ENCODE measurements around the gene MFN2.

MFN2 gene

DNA sequence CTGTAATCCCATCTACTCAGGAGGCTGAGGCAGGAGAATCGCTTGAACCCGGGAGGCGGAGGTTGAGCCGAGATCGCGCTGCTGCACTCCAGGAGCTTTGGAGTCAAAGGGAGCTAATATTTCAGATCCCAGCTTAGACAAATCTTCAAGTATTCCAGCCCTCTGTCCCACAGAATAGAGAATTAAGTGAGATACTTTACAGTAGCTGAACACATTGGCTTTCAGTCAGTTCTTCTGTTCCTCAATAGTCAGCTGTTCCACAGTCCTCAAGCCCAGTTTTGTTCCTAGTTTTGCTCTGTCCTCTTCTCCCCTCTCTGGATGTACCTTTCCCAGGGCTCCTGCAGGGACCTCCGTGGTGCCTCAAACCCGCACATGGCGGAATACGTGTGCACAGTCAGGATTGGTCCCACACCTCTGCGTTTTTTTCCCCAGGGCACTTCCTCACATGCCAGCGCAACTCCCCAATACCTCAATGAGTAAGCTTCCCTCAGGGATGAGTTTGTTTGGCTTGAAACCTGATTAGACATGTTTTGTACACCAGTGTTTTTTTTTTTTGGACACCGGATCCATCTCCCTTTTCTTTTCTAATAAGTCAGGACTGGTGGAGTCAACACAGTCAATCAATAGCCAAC is 1.2 kb downstream of the MFN2 start:
- Histone ChIP-seq H3K4me1 (ENCODE audit: control insufficient read depth, insufficient read depth, low read length) (peaks cover 6% of the 10 kb centered on the region; the same call in 1 of the 2 replicates), H3K4me3 (ENCODE audit: low read depth, low read length) (peak overlapping the region; percentile 90), H3K9ac (ENCODE audit: low read length) (peak overlapping the region; percentile 91), H3K27ac (ENCODE audit: low read depth, low read length) (no peak overlapping the region), H3K27me3 (ENCODE audit: control insufficient read depth, insufficient read depth, low read length) (no peaks in the 10 kb centered on the region), H3K36me3 (ENCODE audit: control insufficient read depth, insufficient read depth, low read length) (peaks cover 45% of the 10 kb centered on the region), H3K9me3 (ENCODE audit: control insufficient read depth, insufficient read depth, low read depth, low read length) (no peaks in the 10 kb centered on the region)

- Histone ChIP-seq H3K4me3 (ENCODE audit: low read depth, low read length) (no peak overlapping the region), H3K36me3 (ENCODE audit: control insufficient read depth, insufficient read depth, low read length) (peaks cover 45% of the 10 kb centered on the region), H3K4me1 (ENCODE audit: control insufficient read depth, insufficient read depth, low read length) (peaks cover 6% of the 10 kb centered on the region; the same call in 1 of the 2 replicates)
Measured at GRCh38 chr1:11982010-11982392, 1.8 kb downstream of the MFN2 start.

GRCh38 chr1:11984121-11984520 is 3.9 kb downstream of the MFN2 start:
- Histone ChIP-seq H3K4me1 (ENCODE audit: control insufficient read depth, insufficient read depth, low read length) (peaks cover 6% of the 10 kb centered on the region; the same call in 1 of the 2 replicates), H3K9me3 (ENCODE audit: control insufficient read depth, insufficient read depth, low read depth, low read length) (no peaks in the 10 kb centered on the region), H3K36me3 (ENCODE audit: control insufficient read depth, insufficient read depth, low read length) (peaks cover 49% of the 10 kb centered on the region), H3K9ac (ENCODE audit: low read length) (no peak overlapping the region), H3K4me3 (ENCODE audit: low read depth, low read length) (no peak overlapping the region), H3K27me3 (ENCODE audit: control insufficient read depth, insufficient read depth, low read length) (no peaks in the 10 kb centered on the region), H3K27ac (ENCODE audit: low read depth, low read length) (no peak overlapping the region)

More at GRCh38 chr1:11982010-11982392, 1.8 kb downstream of the MFN2 start:
- H3K27me3 ChIP-seq (ENCODE audit: control insufficient read depth, insufficient read depth, low read length): no peaks in the 10 kb centered on the region
- no peaks in the 10 kb centered on the region for H3K9me3 ChIP-seq (ENCODE audit: control insufficient read depth, insufficient read depth, low read depth, low read length)
- no peak overlapping the region for H3K9ac ChIP-seq (ENCODE audit: low read length)
- H3K27ac ChIP-seq (ENCODE audit: low read depth, low read length): no peak overlapping the region

DNA sequence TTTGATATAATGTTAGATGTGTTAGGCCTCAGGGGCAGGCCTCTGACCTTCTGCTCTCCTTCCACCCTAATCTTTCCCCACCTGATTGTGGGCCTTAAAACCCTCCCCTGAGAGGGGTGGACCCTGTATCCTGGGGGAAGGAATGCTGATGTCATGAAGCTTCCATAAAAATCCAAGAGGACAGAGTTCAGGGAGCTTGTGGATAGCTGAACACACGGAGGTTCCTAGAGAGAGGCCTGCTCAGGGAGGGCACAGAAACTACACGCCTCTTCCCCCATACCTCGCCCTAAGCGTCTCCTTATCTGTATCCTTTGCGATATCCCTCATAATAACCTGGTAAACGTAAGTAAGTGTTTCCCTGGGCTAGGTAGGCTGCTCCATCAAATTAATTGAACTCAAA is 4.3 kb downstream of the MFN2 start:
- Histone ChIP-seq H3K9ac (ENCODE audit: low read length) (no peak overlapping the region), H3K27ac (ENCODE audit: low read depth, low read length) (no peak overlapping the region), H3K36me3 (ENCODE audit: control insufficient read depth, insufficient read depth, low read length) (peaks cover 54% of the 10 kb centered on the region), H3K4me1 (ENCODE audit: control insufficient read depth, insufficient read depth, low read length) (peaks cover 1% of the 10 kb centered on the region; the same call in 1 of the 2 replicates), H3K4me3 (ENCODE audit: low read depth, low read length) (no peak overlapping the region), H3K27me3 (ENCODE audit: control insufficient read depth, insufficient read depth, low read length) (no peaks in the 10 kb centered on the region), H3K9me3 (ENCODE audit: control insufficient read depth, insufficient read depth, low read depth, low read length) (no peaks in the 10 kb centered on the region)

DNA sequence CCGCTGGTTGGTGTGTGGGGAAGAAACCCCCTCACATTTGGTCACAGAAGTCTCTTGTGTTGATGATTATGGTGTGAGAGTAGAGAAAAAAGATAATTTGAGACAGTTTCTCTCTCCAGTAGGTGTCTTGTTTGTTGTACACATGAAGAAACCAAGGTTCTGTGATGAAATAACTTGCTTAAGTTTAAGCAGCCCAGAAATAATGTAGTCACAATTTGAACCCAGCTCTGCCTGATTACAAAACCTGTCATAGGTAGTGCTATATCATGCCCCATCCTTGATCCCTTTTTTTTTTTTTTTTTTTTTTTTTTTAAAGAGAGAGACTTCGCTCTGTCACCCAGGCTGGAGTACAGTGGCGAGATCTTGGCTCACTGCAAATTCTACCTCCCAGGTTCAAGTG is 4.9 kb downstream of the MFN2 start:
- peaks cover 60% of the 10 kb centered on the region for H3K36me3 ChIP-seq (ENCODE audit: control insufficient read depth, insufficient read depth, low read length)
- H3K27ac ChIP-seq (ENCODE audit: low read depth, low read length): no peak overlapping the region
- no peaks in the 10 kb centered on the region for H3K9me3 ChIP-seq (ENCODE audit: control insufficient read depth, insufficient read depth, low read depth, low read length)
- no peak overlapping the region for H3K4me3 ChIP-seq (ENCODE audit: low read depth, low read length)
- no peak overlapping the region for H3K9ac ChIP-seq (ENCODE audit: low read length)
- H3K4me1 ChIP-seq (ENCODE audit: control insufficient read depth, insufficient read depth, low read length): no peaks in the 10 kb centered on the region; the same call in 1 of the 2 replicates
- H3K27me3 ChIP-seq (ENCODE audit: control insufficient read depth, insufficient read depth, low read length): no peaks in the 10 kb centered on the region

DNA sequence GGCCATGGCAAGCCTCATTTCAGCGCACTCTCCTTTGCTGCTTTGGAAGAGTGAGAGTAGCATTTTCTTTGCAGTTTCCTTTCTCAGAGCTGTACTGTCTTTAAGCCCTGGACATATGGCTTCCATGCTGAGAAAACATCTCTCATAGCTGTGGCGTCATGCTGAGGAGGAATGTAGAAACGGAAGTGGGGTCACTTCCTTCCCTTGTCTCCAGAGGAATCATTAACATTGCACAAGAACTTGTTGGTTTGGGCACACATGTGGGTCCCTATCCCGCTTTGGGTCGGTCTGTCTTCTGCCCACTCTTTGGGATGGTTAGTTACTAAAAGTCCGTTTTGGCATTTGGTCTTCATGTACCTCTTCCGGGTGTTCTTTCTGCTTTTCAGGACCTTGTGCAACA is 5.6 kb downstream of the MFN2 start:
- Histone ChIP-seq H3K36me3 (ENCODE audit: control insufficient read depth, insufficient read depth, low read length) (peaks cover 66% of the 10 kb centered on the region), H3K9ac (ENCODE audit: low read length) (no peak overlapping the region), H3K4me3 (ENCODE audit: low read depth, low read length) (no peak overlapping the region)

GRCh38 chr1:11989669-11990068 is 9.4 kb downstream of the MFN2 start:
- no peaks in the 10 kb centered on the region for H3K4me1 ChIP-seq (ENCODE audit: control insufficient read depth, insufficient read depth, low read length)
- peaks cover 66% of the 10 kb centered on the region for H3K36me3 ChIP-seq (ENCODE audit: control insufficient read depth, insufficient read depth, low read length)
- no peaks in the 10 kb centered on the region for H3K9me3 ChIP-seq (ENCODE audit: control insufficient read depth, insufficient read depth, low read depth, low read length)
- no peaks in the 10 kb centered on the region for H3K27me3 ChIP-seq (ENCODE audit: control insufficient read depth, insufficient read depth, low read length)
- no peak overlapping the region for H3K9ac ChIP-seq (ENCODE audit: low read length)
- no peak overlapping the region for H3K4me3 ChIP-seq (ENCODE audit: low read depth, low read length)
- H3K27ac ChIP-seq (ENCODE audit: low read depth, low read length): no peak overlapping the region

More for the DNA sequence above, 5.6 kb downstream of the MFN2 start:
- no peak overlapping the region for H3K27ac ChIP-seq (ENCODE audit: low read depth, low read length)
- H3K27me3 ChIP-seq (ENCODE audit: control insufficient read depth, insufficient read depth, low read length): no peaks in the 10 kb centered on the region
- H3K4me1 ChIP-seq (ENCODE audit: control insufficient read depth, insufficient read depth, low read length): no peaks in the 10 kb centered on the region; the same call in 1 of the 2 replicates
- H3K9me3 ChIP-seq (ENCODE audit: control insufficient read depth, insufficient read depth, low read depth, low read length): no peaks in the 10 kb centered on the region

- H3K4me1 ChIP-seq (ENCODE audit: control insufficient read depth, insufficient read depth, low read length): no peaks in the 10 kb centered on the region
- no peaks in the 10 kb centered on the region for H3K27me3 ChIP-seq (ENCODE audit: control insufficient read depth, insufficient read depth, low read length)
Measured at GRCh38 chr1:11990303-11991032, 10.2 kb downstream of the MFN2 start.

DNA sequence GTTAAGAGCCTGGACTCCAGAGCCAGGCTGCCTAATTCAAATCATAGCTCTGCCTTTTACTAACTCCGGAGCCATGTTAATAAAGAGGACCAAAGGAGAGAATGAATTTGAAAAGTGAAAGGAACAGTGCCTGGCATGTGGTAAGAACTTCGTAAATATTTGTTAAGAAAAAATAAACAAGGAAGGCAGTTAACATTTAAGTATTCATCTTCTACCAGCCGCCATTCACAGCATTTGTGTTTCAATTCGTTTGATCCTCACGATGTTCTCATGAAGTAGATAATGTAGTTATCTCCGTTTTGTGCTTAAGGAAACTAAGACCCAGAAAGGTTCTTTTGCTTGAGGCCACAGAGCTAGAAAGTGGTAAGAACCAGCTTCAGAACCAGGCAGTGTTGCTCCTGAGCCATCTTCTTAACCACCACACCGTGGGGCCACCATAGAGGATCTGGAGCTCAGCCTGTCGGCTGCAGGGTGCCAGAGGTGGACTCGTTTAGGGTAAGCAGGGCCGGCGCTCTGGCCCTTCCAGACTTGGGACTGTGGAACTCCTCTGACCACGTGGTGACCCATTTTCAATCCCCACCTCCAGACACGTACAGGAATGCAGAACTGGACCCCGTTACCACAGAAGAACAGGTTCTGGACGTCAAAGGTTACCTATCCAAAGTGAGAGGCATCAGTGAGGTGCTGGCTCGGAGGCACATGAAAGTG is 11.9 kb downstream of the MFN2 start:
- no peak overlapping the region for H3K27ac ChIP-seq (ENCODE audit: low read depth, low read length)
- no peaks in the 10 kb centered on the region for H3K4me1 ChIP-seq (ENCODE audit: control insufficient read depth, insufficient read depth, low read length)
- H3K9ac ChIP-seq (ENCODE audit: low read length): no peak overlapping the region
- H3K36me3 ChIP-seq (ENCODE audit: control insufficient read depth, insufficient read depth, low read length): peaks cover 73% of the 10 kb centered on the region
- H3K27me3 ChIP-seq (ENCODE audit: control insufficient read depth, insufficient read depth, low read length): no peaks in the 10 kb centered on the region
- no peaks in the 10 kb centered on the region for H3K9me3 ChIP-seq (ENCODE audit: control insufficient read depth, insufficient read depth, low read depth, low read length)
- H3K4me3 ChIP-seq (ENCODE audit: low read depth, low read length): no peak overlapping the region

More at GRCh38 chr1:11990303-11991032, 10.2 kb downstream of the MFN2 start:
- peaks cover 66% of the 10 kb centered on the region for H3K36me3 ChIP-seq (ENCODE audit: control insufficient read depth, insufficient read depth, low read length)
- H3K4me3 ChIP-seq (ENCODE audit: low read depth, low read length): no peak overlapping the region
- H3K9me3 ChIP-seq (ENCODE audit: control insufficient read depth, insufficient read depth, low read depth, low read length): no peaks in the 10 kb centered on the region
- no peak overlapping the region for H3K27ac ChIP-seq (ENCODE audit: low read depth, low read length)
- H3K9ac ChIP-seq (ENCODE audit: low read length): no peak overlapping the region

DNA sequence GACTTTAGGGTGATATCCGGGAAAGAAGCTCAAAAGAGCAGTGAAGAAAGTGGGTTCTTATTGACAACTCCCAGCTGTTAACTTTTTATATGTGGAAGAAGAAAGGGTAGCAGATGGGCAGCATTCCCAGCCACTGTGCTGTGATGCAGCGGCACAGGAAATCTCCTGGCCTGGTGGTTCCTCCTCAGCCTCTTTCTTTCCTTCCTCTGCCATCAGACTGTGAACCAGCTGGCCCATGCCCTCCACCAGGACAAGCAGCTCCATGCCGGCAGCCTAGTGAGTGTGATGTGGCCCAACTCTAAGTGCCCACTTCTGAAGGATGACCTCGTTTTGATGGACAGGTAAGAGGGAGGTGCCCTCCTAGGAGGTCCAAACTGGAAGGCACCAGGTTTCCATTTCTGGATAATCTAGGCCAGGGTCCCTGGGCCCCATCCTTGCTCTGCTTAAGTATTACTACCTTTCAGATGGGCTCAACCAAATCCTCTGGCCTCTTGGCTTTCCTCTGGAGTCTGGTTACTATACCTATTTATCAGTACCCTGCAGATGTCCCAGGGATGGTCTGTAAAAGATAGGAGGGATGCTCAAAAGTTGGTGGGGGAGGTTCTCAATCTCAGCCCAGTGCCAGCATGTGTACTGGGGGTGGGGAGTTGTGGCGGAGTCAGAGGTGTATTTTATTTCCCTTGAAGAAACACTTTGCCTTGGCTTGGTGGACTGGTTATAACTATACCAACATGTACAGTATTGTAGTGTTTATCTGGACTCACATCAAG is 17.0 kb downstream of the MFN2 start:
- peaks cover 79% of the 10 kb centered on the region for H3K36me3 ChIP-seq (ENCODE audit: control insufficient read depth, insufficient read depth, low read length)
- H3K27me3 ChIP-seq (ENCODE audit: control insufficient read depth, insufficient read depth, low read length): no peaks in the 10 kb centered on the region
- H3K9me3 ChIP-seq (ENCODE audit: control insufficient read depth, insufficient read depth, low read depth, low read length): no peaks in the 10 kb centered on the region
- H3K27ac ChIP-seq (ENCODE audit: low read depth, low read length): no peak overlapping the region
- H3K4me3 ChIP-seq (ENCODE audit: low read depth, low read length): no peak overlapping the region
- H3K9ac ChIP-seq (ENCODE audit: low read length): no peak overlapping the region
- no peaks in the 10 kb centered on the region for H3K4me1 ChIP-seq (ENCODE audit: control insufficient read depth, insufficient read depth, low read length)
